ENCODE results near the gene CFAP298. TPM values are rescaled to one million over a fixed set of nuclear protein-coding genes. Genes with fewer than 3 reads are reported as not detected.
"Not testable (repeated sequence)": the region's sequence is repeated elsewhere in the genome, so short reads cannot be mapped to it uniquely, and the experiment has no call there.

The CFAP298 gene
- total RNA-seq, 1 donor = 20.3 TPM

DNA sequence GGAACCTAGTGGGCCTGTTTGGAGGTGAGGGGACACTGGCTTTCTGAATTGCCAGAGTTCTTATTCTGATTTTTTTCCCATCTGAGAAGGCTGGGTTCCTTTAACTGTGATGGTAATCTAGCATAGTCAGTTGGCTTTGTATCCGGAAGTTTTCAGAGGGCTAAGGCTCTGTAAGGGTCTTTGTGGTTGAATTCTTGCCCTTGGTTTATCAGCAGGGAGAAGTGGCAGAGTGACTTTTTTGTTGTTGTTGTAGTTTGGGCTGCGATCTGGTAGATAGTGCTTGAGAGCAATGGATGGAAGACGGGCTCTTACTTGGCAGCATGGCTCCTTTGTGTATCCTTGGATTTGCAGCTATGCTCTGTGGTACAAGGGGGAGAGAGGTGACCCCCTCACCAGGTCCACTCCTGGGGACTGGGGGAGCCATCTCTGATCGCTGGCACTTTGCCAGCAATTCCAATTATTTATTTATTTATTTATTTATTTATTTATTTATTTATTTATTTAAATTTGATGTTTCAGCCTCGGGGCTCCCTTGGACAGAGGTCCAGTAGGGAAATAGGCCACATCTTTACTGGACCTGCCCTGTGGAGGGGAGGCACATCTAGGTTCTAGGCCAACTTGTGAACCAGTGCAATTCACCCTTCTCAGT, 45.3 kb downstream of the CFAP298 start:
- no peak overlapping the region for H3K4me3 ChIP-seq (ENCODE audit: low read depth, low read length)
- no peak for TF ChIP-seq CTCF (IDR thresholded peaks at IDR 0.05; ENCODE audit: insufficient read depth, low read depth, low read length)
- no peak for DNase-seq (ENCODE audit: low read depth)

GRCh38 chr21:32565856-32566465, 46.2 kb downstream of the CFAP298 start:
- no peak for TF ChIP-seq CTCF (IDR thresholded peaks at IDR 0.05; ENCODE audit: insufficient read depth, low read depth, low read length)
- no peak overlapping the region for H3K4me3 ChIP-seq (ENCODE audit: low read depth, low read length)
- DNase-seq (ENCODE audit: low read depth) = peak; percentile 47

GRCh38 chr21:32562915-32563314, 49.3 kb downstream of the CFAP298 start:
- H3K4me3 ChIP-seq (ENCODE audit: low read depth, low read length) = no peak overlapping the region
- DNase-seq (ENCODE audit: low read depth) = no peak
- TF ChIP-seq CTCF (IDR thresholded peaks at IDR 0.05; ENCODE audit: insufficient read depth, low read depth, low read length) = no peak

DNA sequence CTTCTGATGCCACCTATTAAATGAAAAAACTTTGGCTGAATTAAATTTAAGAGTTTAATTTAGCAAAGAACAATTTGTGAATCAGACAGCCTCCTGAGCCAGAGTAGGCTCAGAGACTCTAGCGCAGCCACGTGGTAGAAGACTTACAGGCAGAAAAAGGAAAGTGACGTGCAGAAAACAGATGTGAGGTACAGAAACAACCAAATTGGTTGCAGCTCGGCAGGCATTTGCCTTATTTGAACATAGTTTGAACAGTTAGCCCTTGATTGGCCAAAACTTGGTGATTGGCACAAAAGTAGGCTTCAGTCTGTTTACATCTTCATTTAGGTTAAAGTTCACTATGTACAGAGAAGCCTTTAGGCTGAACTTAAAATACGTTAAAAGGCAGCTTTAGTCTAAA, 49.8 kb downstream of the CFAP298 start:
- no peak overlapping the region for H3K4me3 ChIP-seq (ENCODE audit: low read depth, low read length)
- TF ChIP-seq CTCF (IDR thresholded peaks at IDR 0.05; ENCODE audit: insufficient read depth, low read depth, low read length) = peak; percentile 65
- peak; percentile 92 for DNase-seq (ENCODE audit: low read depth)

DNA sequence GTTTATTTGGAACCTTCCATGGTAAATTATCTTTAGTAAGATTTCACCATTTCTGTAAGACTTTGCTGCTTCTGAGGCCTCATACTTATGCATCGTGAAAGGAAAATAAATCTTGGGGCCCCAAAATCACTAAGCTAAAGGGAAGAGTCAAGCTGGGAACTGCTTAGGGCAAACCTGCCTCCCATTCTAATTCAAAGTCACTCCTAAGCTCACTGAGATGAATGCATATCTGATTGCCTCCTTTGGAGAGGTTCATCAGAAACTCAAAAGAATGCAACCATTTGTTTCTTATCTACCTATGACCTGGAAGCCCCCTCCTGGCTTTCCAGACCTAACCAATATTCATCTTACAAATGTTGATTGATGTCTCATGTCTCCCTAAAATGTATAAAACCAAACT, 50.7 kb downstream of the CFAP298 start:
- not testable (repeated sequence) for H3K4me3 ChIP-seq (ENCODE audit: low read depth, low read length); DNase-seq (ENCODE audit: low read depth)

GRCh38 chr21:32560896-32561295, 51.3 kb downstream of the CFAP298 start:
- no peak for TF ChIP-seq CTCF (IDR thresholded peaks at IDR 0.05; ENCODE audit: insufficient read depth, low read depth, low read length)
- no peak for DNase-seq (ENCODE audit: low read depth)

GRCh38 chr21:32559006-32559610, 53.1 kb downstream of the CFAP298 start:
- DNase-seq (ENCODE audit: low read depth) = no peak
- no peak for TF ChIP-seq CTCF (IDR thresholded peaks at IDR 0.05; ENCODE audit: insufficient read depth, low read depth, low read length)

More at GRCh38 chr21:32560896-32561295, 51.3 kb downstream of the CFAP298 start:
- H3K4me3 ChIP-seq (ENCODE audit: low read depth, low read length) = no peak overlapping the region

More at GRCh38 chr21:32559006-32559610, 53.1 kb downstream of the CFAP298 start:
- no peak overlapping the region for H3K4me3 ChIP-seq (ENCODE audit: low read depth, low read length)

All from fibroblast of villous mesenchyme (primary cell).